Vagina (tissue), 2 donors: ENCODE results near the gene FLRT2. TPM values are rescaled to one million over a fixed set of nuclear protein-coding genes. Genes with fewer than 3 reads are reported as not detected.

Experiments used
- DNase-seq, 2 donors: peaks; one replicate each; pipeline ENCODE4 v3.0.0-alpha.2; 2017; ENCODE audit errors: extremely low spot score in 2 of 2
- H3K27ac ChIP-seq: fragments of 200-600 bp; sonication (generic); one replicate; pipeline ENCODE4 v1.5.1; 2019
- H3K27me3 ChIP-seq: fragments of 200-600 bp; sonication (generic); one replicate; pipeline ENCODE4 v1.5.1; 2019
- H3K36me3 ChIP-seq, 2 donors: fragments of 200-600 bp; sonication (generic); one replicate each; pipeline ENCODE4 v1.5.1; 2017 to 2019
- H3K4me1 ChIP-seq: fragments of 200-600 bp; sonication (generic); one replicate; pipeline ENCODE4 v1.5.1; 2019
- H3K4me3 ChIP-seq, 2 donors: fragments of 200-600 bp; sonication (generic); 1 replicate in 1 of 2; 2 replicates in 1 of 2; pipeline ENCODE4 v1.5.1; 2016 to 2019
- H3K9me3 ChIP-seq: fragments of 200-600 bp; sonication (generic); one replicate; pipeline ENCODE4 v1.5.1; 2019
- POLR2A ChIP-seq, 2 donors: fragments of 450-650 bp; IDR thresholded peaks; one replicate each; pipeline ENCODE4 v1.6.1; 2017; ENCODE audit warnings: antibody characterized with exemption in 2 of 2, mild to moderate bottlenecking in 2 of 2, moderate library complexity in 2 of 2
- POLR2AphosphoS5 ChIP-seq, 2 donors: sonication (generic); formaldehyde crosslinking; IDR thresholded peaks; one replicate each; pipeline ENCODE4 v1.9.0; 2017; ENCODE audit warnings: antibody characterized with exemption in 2 of 2, mild to moderate bottlenecking in 2 of 2, low read depth in 1 of 2; ENCODE audit not compliant: insufficient read depth in 1 of 2
- intact Hi-C: fragments of 100-400 bp; cut with DNase I; formaldehyde crosslinking; loops from one replicate; pipeline ENCODE4 v1.15.1; 2023
- total RNA-seq: library from RNA; depleted of rRNA; stranded (reverse); fragments of >200 nt; gene quantifications from one replicate; pipeline ENCODE4 v1.2.3, GENCODE V29; 2016
- TF ChIP-seq, protein P1 (sequence below), 3 experiments: fragments of 450-650 bp in 2 of 3; fragments of 200-600 bp in 1 of 3; sonication (generic) in 1 of 3; IDR thresholded peaks; one replicate each; pipeline ENCODE4 v1.5.1; 2017 to 2019; ENCODE audit warnings: antibody characterized with exemption in 3 of 3, mild to moderate bottlenecking in 2 of 3, moderate library complexity in 2 of 3

FLRT2 gene
- total RNA-seq, 1 donor from 2014 or later = 22.8 TPM

GRCh38 chr14:85579942-85580341 lies 50.0 kb downstream of the FLRT2 start:
- DNase-seq = no peak
- H3K27me3 ChIP-seq = no peaks in the 10 kb centered on the region
- H3K4me1 ChIP-seq = peaks cover 29% of the 10 kb centered on the region
- H3K4me3 ChIP-seq = no peak overlapping the region
- H3K9me3 ChIP-seq = no peaks in the 10 kb centered on the region
- intact Hi-C loops = no loop called here
- TF ChIP-seq POLR2A (IDR thresholded peaks at IDR 0.05) (no peak), POLR2AphosphoS5 (IDR thresholded peaks at IDR 0.05; ENCODE audit: insufficient read depth in 1 of 2, low read depth in 1 of 2) (no peak)
- TF ChIP-seq, protein P1, sequence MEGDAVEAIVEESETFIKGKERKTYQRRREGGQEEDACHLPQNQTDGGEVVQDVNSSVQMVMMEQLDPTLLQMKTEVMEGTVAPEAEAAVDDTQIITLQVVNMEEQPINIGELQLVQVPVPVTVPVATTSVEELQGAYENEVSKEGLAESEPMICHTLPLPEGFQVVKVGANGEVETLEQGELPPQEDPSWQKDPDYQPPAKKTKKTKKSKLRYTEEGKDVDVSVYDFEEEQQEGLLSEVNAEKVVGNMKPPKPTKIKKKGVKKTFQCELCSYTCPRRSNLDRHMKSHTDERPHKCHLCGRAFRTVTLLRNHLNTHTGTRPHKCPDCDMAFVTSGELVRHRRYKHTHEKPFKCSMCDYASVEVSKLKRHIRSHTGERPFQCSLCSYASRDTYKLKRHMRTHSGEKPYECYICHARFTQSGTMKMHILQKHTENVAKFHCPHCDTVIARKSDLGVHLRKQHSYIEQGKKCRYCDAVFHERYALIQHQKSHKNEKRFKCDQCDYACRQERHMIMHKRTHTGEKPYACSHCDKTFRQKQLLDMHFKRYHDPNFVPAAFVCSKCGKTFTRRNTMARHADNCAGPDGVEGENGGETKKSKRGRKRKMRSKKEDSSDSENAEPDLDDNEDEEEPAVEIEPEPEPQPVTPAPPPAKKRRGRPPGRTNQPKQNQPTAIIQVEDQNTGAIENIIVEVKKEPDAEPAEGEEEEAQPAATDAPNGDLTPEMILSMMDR (IDR thresholded peaks at IDR 0.05) = no peak
- H3K27ac ChIP-seq = no peak overlapping the region
- H3K36me3 ChIP-seq = no peaks in the 10 kb centered on the region

DNA sequence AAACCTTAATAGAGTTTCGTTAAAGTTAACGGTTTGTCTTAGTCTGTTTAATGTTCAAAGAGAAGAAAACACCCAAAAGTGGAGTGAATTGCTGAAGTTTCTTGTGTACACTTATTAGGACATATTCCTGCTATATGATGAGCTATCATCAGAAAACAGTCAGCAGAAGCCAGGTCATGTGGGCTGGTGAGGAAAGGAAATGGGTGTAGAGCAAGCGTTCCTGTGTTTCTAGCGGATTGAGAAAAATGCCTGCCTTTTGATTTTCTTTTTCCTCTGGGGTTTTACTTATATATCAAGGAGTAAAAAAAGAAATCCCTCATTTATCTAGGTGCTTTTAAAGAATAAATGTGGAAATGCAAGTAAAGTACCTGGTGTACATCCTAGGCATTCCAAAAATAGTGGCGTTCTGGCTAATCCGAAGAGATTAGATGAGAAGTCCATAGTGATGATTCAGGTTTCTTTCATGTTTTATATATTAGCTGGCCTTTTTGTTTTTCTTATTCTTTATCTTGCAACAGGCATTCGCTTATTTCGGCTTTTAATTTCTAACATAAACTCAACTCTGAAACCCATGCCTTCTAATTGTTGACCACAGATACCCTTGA lies 50.7 kb downstream of the FLRT2 start:
- no peak for TF ChIP-seq POLR2A (IDR thresholded peaks at IDR 0.05)
- no peak for TF ChIP-seq POLR2AphosphoS5 (IDR thresholded peaks at IDR 0.05; ENCODE audit: insufficient read depth in 1 of 2, low read depth in 1 of 2)
- TF ChIP-seq, protein P1 (IDR thresholded peaks at IDR 0.05) = no peak
- Histone ChIP-seq H3K9me3 (no peaks in the 10 kb centered on the region), H3K27ac (no peak overlapping the region), H3K27me3 (no peaks in the 10 kb centered on the region), H3K4me3 (no peak overlapping the region), H3K4me1 (peaks cover 27% of the 10 kb centered on the region), H3K36me3 (no peaks in the 10 kb centered on the region)
- DNase-seq = no peak
- intact Hi-C loops = no loop called here

- H3K9me3 ChIP-seq = no peaks in the 10 kb centered on the region
- no peak overlapping the region for H3K27ac ChIP-seq
- peaks cover 20% of the 10 kb centered on the region for H3K4me1 ChIP-seq
- DNase-seq = no peak
- no peak for TF ChIP-seq POLR2A (IDR thresholded peaks at IDR 0.05)
- TF ChIP-seq, protein P1 (IDR thresholded peaks at IDR 0.05) = no peak
- TF ChIP-seq POLR2AphosphoS5 (IDR thresholded peaks at IDR 0.05; ENCODE audit: insufficient read depth in 1 of 2, low read depth in 1 of 2) = no peak
- no peaks in the 10 kb centered on the region for H3K36me3 ChIP-seq
- H3K27me3 ChIP-seq = no peaks in the 10 kb centered on the region
- no peak overlapping the region for H3K4me3 ChIP-seq
- intact Hi-C loops = no loop called here
Measured at GRCh38 chr14:85581691-85582090, 51.7 kb downstream of the FLRT2 start.

DNA sequence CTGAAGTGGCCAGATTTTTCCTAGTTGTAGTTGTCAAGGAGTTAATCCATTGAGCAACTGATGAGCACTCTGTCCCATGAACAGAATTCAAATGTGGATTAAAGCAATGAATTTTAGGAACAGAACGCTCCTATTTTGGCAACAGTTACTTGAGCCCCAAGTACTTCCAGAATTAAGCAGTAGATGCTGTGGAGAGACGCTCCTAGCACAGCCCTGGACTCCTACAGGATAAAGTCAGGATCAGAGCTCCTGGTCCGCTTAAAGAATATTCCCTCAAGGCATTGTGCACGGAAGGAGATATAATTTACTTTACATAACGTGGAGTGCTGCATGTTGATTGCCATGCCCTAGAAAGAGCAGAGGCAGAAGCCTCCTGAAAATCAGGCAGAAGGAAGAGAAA lies 53.4 kb downstream of the FLRT2 start:
- intact Hi-C loops = no loop called here
- no peaks in the 10 kb centered on the region for H3K27me3 ChIP-seq
- H3K9me3 ChIP-seq = no peaks in the 10 kb centered on the region
- no peak for DNase-seq
- no peak overlapping the region for H3K27ac ChIP-seq
- TF ChIP-seq, protein P1 (IDR thresholded peaks at IDR 0.05) = no peak
- TF ChIP-seq POLR2AphosphoS5 (IDR thresholded peaks at IDR 0.05; ENCODE audit: insufficient read depth in 1 of 2, low read depth in 1 of 2) (no peak), POLR2A (IDR thresholded peaks at IDR 0.05) (no peak)
- H3K4me3 ChIP-seq = no peak overlapping the region
- H3K36me3 ChIP-seq = no peaks in the 10 kb centered on the region
- H3K4me1 ChIP-seq = peaks cover 27% of the 10 kb centered on the region

GRCh38 chr14:85584481-85584880 lies 54.5 kb downstream of the FLRT2 start:
- intact Hi-C loops = no loop called here
- no peak overlapping the region for H3K4me3 ChIP-seq
- no peaks in the 10 kb centered on the region for H3K9me3 ChIP-seq
- no peaks in the 10 kb centered on the region for H3K36me3 ChIP-seq
- no peak overlapping the region for H3K27ac ChIP-seq
- TF ChIP-seq POLR2A (IDR thresholded peaks at IDR 0.05) = no peak
- H3K4me1 ChIP-seq = peaks cover 27% of the 10 kb centered on the region
- H3K27me3 ChIP-seq = no peaks in the 10 kb centered on the region
- no peak for DNase-seq
